Neural crest cell (in vitro differentiated cells): ENCODE results near the gene NHLH2. TPM values are rescaled to one million over a fixed set of nuclear protein-coding genes. Genes with fewer than 3 reads are reported as not detected.

Experiments
- DNase-seq: peaks from one replicate; pipeline ENCODE4 v3.0.0; 2021; ENCODE audit warnings: low read depth, mixed read lengths, low spot score
- H3K27ac Mint-ChIP-seq: one replicate; pipeline ENCODE4 v1.8.0; 2021; ENCODE audit warnings: mild to moderate bottlenecking, mixed read lengths; ENCODE audit not compliant: unreplicated experiment
- H3K27me3 Mint-ChIP-seq: 2 replicates; pipeline ENCODE4 v1.8.0; 2021; ENCODE audit warnings: low read depth, mild to moderate bottlenecking, mixed read lengths
- H3K36me3 Mint-ChIP-seq: 2 replicates; pipeline ENCODE4 v1.8.0; 2021; ENCODE audit warnings: low read depth, mild to moderate bottlenecking, mixed read lengths
- H3K4me1 Mint-ChIP-seq: 2 replicates; pipeline ENCODE4 v1.8.0; 2021; ENCODE audit warnings: mixed read lengths
- H3K4me3 Mint-ChIP-seq: one replicate; pipeline ENCODE4 v1.8.0; 2021; ENCODE audit warnings: mild to moderate bottlenecking, mixed read lengths
- H3K9me3 Mint-ChIP-seq: 2 replicates; pipeline ENCODE4 v1.8.0; 2021; ENCODE audit warnings: mixed read lengths
- CTCF ChIP-seq: fragments of 200-600 bp; sonication (generic); conservative IDR thresholded peaks from 2 replicates; pipeline ENCODE4 v1.5.0; 2021; ENCODE audit warnings: antibody characterized with exemption, mild to moderate bottlenecking
- long read RNA-seq: library from polyadenylated mRNA; unstranded; transcript quantifications from one replicate; pipeline ENCODE4 v2.0.0, GENCODE V29; 2020
- total RNA-seq: library from RNA; stranded (reverse); gene quantifications from 2 replicates; pipeline ENCODE4 v1.2.1, GENCODE V29; 2021

The NHLH2 gene
- total RNA-seq, result 8.4 and 8.7 TPM in 2 replicates
- long read RNA-seq, full-length matches to known transcripts, result 1 of 1 reads
- long read RNA-seq, partial matches to known transcripts, result 0 of 1 reads
- long read RNA-seq, other reads (novel, unspliced or antisense), result 0 of 1 reads

GRCh38 chr1:115840605-115841460 is at the start of gene NHLH2:
TSS of gene NHLH2 (minus strand) at chr1:115841126. CDS start at chr1:115838372, 2,754 bp downstream.
- Mint-ChIP-seq H3K4me3 (peak within 1 kb of the TSS; percentile 86), H3K27me3 (peaks cover 88% of the 10 kb centered on the region), H3K4me1 (peaks cover 8% of the 10 kb centered on the region), H3K36me3 (no peaks in the 10 kb centered on the region), H3K27ac (no peak within 1 kb of the TSS), H3K9me3 (no peaks in the 10 kb centered on the region)
- TF ChIP-seq CTCF, result no peak
- DNase-seq, result no peak

GRCh38 chr1:115890580-115890979 is 49.7 kb upstream of the NHLH2 start:
- H3K27ac Mint-ChIP-seq, result no peak overlapping the region
- no peak for TF ChIP-seq CTCF
- no peak for DNase-seq
- H3K27me3 Mint-ChIP-seq, result no peaks in the 10 kb centered on the region
- H3K36me3 Mint-ChIP-seq, result no peaks in the 10 kb centered on the region
- H3K4me1 Mint-ChIP-seq, result no peaks in the 10 kb centered on the region
- no peak overlapping the region for H3K4me3 Mint-ChIP-seq
- peaks cover 2% of the 10 kb centered on the region for H3K9me3 Mint-ChIP-seq

- no peak for TF ChIP-seq CTCF
- H3K4me3 Mint-ChIP-seq, result no peak overlapping the region
- H3K27ac Mint-ChIP-seq, result no peak overlapping the region
- H3K9me3 Mint-ChIP-seq, result peaks cover 2% of the 10 kb centered on the region
- H3K27me3 Mint-ChIP-seq, result no peaks in the 10 kb centered on the region
- DNase-seq, result no peak
- H3K36me3 Mint-ChIP-seq, result no peaks in the 10 kb centered on the region
- H3K4me1 Mint-ChIP-seq, result no peaks in the 10 kb centered on the region
Measured at GRCh38 chr1:115888976-115889375, 48.0 kb upstream of the NHLH2 start.

- Mint-ChIP-seq H3K27ac (no peak overlapping the region), H3K4me3 (no peak overlapping the region), H3K9me3 (peaks cover 2% of the 10 kb centered on the region), H3K27me3 (no peaks in the 10 kb centered on the region), H3K4me1 (no peaks in the 10 kb centered on the region), H3K36me3 (no peaks in the 10 kb centered on the region)
- DNase-seq, result no peak
- no peak for TF ChIP-seq CTCF
Measured at GRCh38 chr1:115882913-115883902, 42.3 kb upstream of the NHLH2 start.

- H3K27ac Mint-ChIP-seq, result no peak overlapping the region
- no peaks in the 10 kb centered on the region for H3K36me3 Mint-ChIP-seq
- no peak for TF ChIP-seq CTCF
- no peaks in the 10 kb centered on the region for H3K27me3 Mint-ChIP-seq
- no peaks in the 10 kb centered on the region for H3K9me3 Mint-ChIP-seq
- no peak for DNase-seq
- no peak overlapping the region for H3K4me3 Mint-ChIP-seq
- peaks cover 4% of the 10 kb centered on the region for H3K4me1 Mint-ChIP-seq
Measured at GRCh38 chr1:115880981-115881672, 40.2 kb upstream of the NHLH2 start.
